Endothelial cell of umbilical vein (primary cell): ENCODE data around the gene SMCO2. TPM values are rescaled to one million over a fixed set of nuclear protein-coding genes. Genes with fewer than 3 reads are reported as not detected.

Experiments used
- BruUV-seq: library from RNA; stranded (reverse); fragments of 400-500 nt; replicated peaks from 2 replicates; lab custom pipeline; 2021; lab: Mats Ljungman, UMichigan
- CTCF ChIA-PET: fragments of 300-600, 350-600 bp; sonication (Branson Sonifier 250); formaldehyde crosslinking; loops from one replicate; lab custom pipeline; 2021; ENCODE audit warnings: antibody characterized with exemption, inconsistent platforms; lab: Charles Lee
- POLR2A ChIA-PET: fragments of 300-600, 350-600 bp; sonication (Branson Sonifier 250); formaldehyde crosslinking; loops from one replicate; lab custom pipeline; 2021; ENCODE audit warnings: antibody characterized with exemption, inconsistent platforms; lab: Charles Lee
- DNase-seq: peaks from one replicate; pipeline ENCODE4 v3.0.0-alpha.2; 2011; ENCODE audit warnings: low read depth, low spot score
- FAIRE-seq: peaks from 2 replicates; lab custom pipeline; 2011; peaks lifted over from hg19 to GRCh38; lab: Jason Lieb, UNC
- H2AFZ ChIP-seq: 2 replicates; pipeline ENCODE4 v1.6.0; 2012; ENCODE audit warnings: low read depth, low read length, control low read depth, inconsistent platforms
- H3K27ac ChIP-seq: 2 replicates; pipeline ENCODE4 v1.5.1; 2011; ENCODE audit warnings: low read depth, mild to moderate bottlenecking, control low read depth, low read length, moderate library complexity; ENCODE audit not compliant: insufficient read depth
- H3K27me3 ChIP-seq, 2 experiments: 2 replicates each; pipeline versions ENCODE4 v1.6.0 to v1.6.1; 2011; ENCODE audit warnings: low read length in 2 of 2, mixed read lengths in 1 of 2; ENCODE audit not compliant: control insufficient read depth in 2 of 2, insufficient read depth in 2 of 2
- H3K36me3 ChIP-seq, 2 experiments: 2 replicates in 1 of 2; 3 replicates in 1 of 2; pipeline ENCODE4 v1.5.1; 2011; ENCODE audit warnings: low read length in 2 of 2, mild to moderate bottlenecking in 1 of 2, moderate library complexity in 1 of 2; ENCODE audit not compliant: control insufficient read depth in 2 of 2, insufficient read depth in 2 of 2; ENCODE audit errors: extremely low read depth in 1 of 2
- H3K4me1 ChIP-seq: 3 replicates; pipeline ENCODE4 v1.5.1; 2011; ENCODE audit warnings: mild to moderate bottlenecking, low read length; ENCODE audit not compliant: control insufficient read depth, insufficient read depth; ENCODE audit errors: extremely low read depth
- H3K4me2 ChIP-seq: 2 replicates; pipeline ENCODE4 v1.6.1; 2011; ENCODE audit warnings: low read length, control low read depth, mixed read lengths; ENCODE audit not compliant: insufficient read depth
- H3K4me3 ChIP-seq, 3 experiments: fragments of 200-600 bp in 1 of 3; sonication (generic), shearing (Covaris generic) in 1 of 3; replicated peaks in 1 of 3; 2 replicates each; pipeline ENCODE4 v1.5.1; 2011 to 2016; ENCODE audit warnings: control low read depth in 3 of 3, low read length in 3 of 3, mild to moderate bottlenecking in 2 of 3, inconsistent platforms in 1 of 3, low read depth in 1 of 3, moderate library complexity in 1 of 3; ENCODE audit not compliant: insufficient read depth in 1 of 3
- H3K79me2 ChIP-seq: 2 replicates; pipeline ENCODE4 v1.6.0; 2012; ENCODE audit warnings: low read length, inconsistent platforms; ENCODE audit not compliant: control insufficient read depth, insufficient read depth
- H3K9ac ChIP-seq: replicated peaks from 2 replicates; pipeline ENCODE3; 2011; ENCODE audit warnings: low read length, control low read depth; ENCODE audit not compliant: insufficient read depth; ENCODE audit errors: extremely low read depth
- H3K9me1 ChIP-seq: replicated peaks from 3 replicates; pipeline ENCODE4 v1.6.0; 2011; ENCODE audit warnings: mild to moderate bottlenecking, low read length; ENCODE audit not compliant: control insufficient read depth, insufficient read depth; ENCODE audit errors: extremely low read depth
- H3K9me3 ChIP-seq: replicated peaks from 2 replicates; pipeline ENCODE4 v1.5.1; 2012; ENCODE audit warnings: low read length, inconsistent platforms; ENCODE audit not compliant: control insufficient read depth, insufficient read depth
- H4K20me1 ChIP-seq: replicated peaks from 2 replicates; pipeline ENCODE3; 2011; ENCODE audit warnings: mild to moderate bottlenecking, low read length; ENCODE audit not compliant: control insufficient read depth, insufficient read depth; ENCODE audit errors: extremely low read depth
- EZH2 ChIP-seq: IDR thresholded peaks from 2 replicates; pipeline ENCODE4 v1.6.1; 2012; ENCODE audit warnings: borderline replicate concordance, low read depth, mild to moderate bottlenecking, moderate library complexity, low read length, inconsistent platforms; ENCODE audit not compliant: severe bottlenecking
- FOS ChIP-seq: IDR thresholded peaks from 2 replicates; pipeline ENCODE4 v1.6.1; 2011; ENCODE audit warnings: mild to moderate bottlenecking, low read length, moderate library complexity, borderline replicate concordance; ENCODE audit not compliant: insufficient read depth
- GATA2 ChIP-seq: IDR thresholded peaks from 2 replicates; pipeline ENCODE4 v1.7.0; 2011; ENCODE audit warnings: low read depth, mild to moderate bottlenecking, moderate library complexity, mixed read lengths, low read length; ENCODE audit not compliant: insufficient read length, insufficient read depth
- POLR2AphosphoS5 ChIP-seq: IDR thresholded peaks from 2 replicates; pipeline ENCODE4 v1.6.1; 2012; ENCODE audit warnings: low read depth, mild to moderate bottlenecking, control low read depth, low read length, moderate library complexity; ENCODE audit not compliant: insufficient read depth
- dilution Hi-C: fragments of 300-500 bp; cut with MboI; formaldehyde crosslinking; loops from one replicate; pipeline ENCODE4 v1.15.0; 2019; ENCODE audit warnings: low sequenced_read_pairs; ENCODE audit not compliant: extremely low pct_ligation_motif_present
- intact Hi-C: fragments of 100-400 bp; cut with micrococcal nuclease; formaldehyde crosslinking; loops from one replicate; pipeline ENCODE4 v1.10.0; 2022
- polyA plus RNA-seq, 4 experiments: library from polyadenylated mRNA; depleted of rRNA in 3 of 4; stranded (reverse) in 3 of 4; unstranded in 1 of 4; fragments of >200 nt; gene quantifications; 2 replicates each; pipeline versions ENCODE4 v1.2.1 to v1.2.3, GENCODE V29; 2011 to 2012; ENCODE audit warnings: missing spikeins in 1 of 4
- total RNA-seq: library from RNA; stranded (reverse); gene quantifications from 2 replicates; pipeline ENCODE4 v1.2.3, GENCODE V29; 2021
- TF ChIP-seq, protein P1 (sequence below), 2 donors: IDR thresholded peaks; 1 replicate in 1 of 2; 2 replicates in 1 of 2; pipeline ENCODE4 v1.5.1; 2011; ENCODE audit warnings: low read length in 2 of 2, mild to moderate bottlenecking in 2 of 2, moderate library complexity in 2 of 2, control low read depth in 1 of 2, inconsistent platforms in 1 of 2, low read depth in 1 of 2; ENCODE audit not compliant: insufficient read depth in 1 of 2; ENCODE audit errors: extremely low read depth in 1 of 2
- TF ChIP-seq, protein P2 (sequence below): IDR thresholded peaks from 2 replicates; pipeline ENCODE4 v1.6.1; 2011; ENCODE audit not compliant: insufficient read depth, insufficient read length

The SMCO2 gene
- total and polyA plus RNA-seq, 2 donors (not counting 3 experiments of a cell fraction or from before 2014, with no cell fraction given): 0.33 to 0.49 TPM

DNA sequence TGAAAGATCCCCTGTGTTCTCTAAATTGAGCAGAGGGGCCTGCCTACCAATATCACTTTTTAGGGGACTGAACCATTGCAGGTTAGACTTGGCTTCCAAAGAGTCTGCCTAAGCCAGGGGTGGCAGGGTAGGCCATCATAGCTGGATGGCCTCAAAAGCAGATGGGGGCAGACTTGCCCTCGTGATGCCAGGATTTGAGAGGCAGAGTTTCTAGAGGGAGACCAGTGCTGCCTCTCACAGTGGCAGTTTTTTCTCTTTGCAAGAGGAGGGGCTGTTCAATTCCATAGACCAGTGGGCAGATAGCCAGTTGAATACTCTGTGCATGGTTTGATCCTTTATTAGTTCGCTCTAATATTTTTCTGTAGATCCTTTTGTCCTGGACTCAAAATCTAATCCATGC lies 23.8 kb upstream of the SMCO2 start:
- Histone ChIP-seq H3K4me1 (no peaks in the 10 kb centered on the region), H3K4me2 (no peak overlapping the region), H3K79me2 (no peaks in the 10 kb centered on the region), H3K4me3 (no peak overlapping the region), H3K27me3 (no peaks in the 10 kb centered on the region), H3K9me1 (no peaks in the 10 kb centered on the region), H3K9me3 (no peaks in the 10 kb centered on the region), H3K9ac (no peak overlapping the region), H4K20me1 (no peaks in the 10 kb centered on the region), H3K27ac (no peak overlapping the region), H2AFZ (no peak overlapping the region), H3K36me3 (no peaks in the 10 kb centered on the region)
- intact Hi-C loops (loop anchor here (5.0 kb wide), 1 partner anchor 280 kb away; no protein-coding TSS in a partner anchor), dilution Hi-C loops (no loop called here)
- TF ChIP-seq FOS: no peak
- TF ChIP-seq, protein P1, sequence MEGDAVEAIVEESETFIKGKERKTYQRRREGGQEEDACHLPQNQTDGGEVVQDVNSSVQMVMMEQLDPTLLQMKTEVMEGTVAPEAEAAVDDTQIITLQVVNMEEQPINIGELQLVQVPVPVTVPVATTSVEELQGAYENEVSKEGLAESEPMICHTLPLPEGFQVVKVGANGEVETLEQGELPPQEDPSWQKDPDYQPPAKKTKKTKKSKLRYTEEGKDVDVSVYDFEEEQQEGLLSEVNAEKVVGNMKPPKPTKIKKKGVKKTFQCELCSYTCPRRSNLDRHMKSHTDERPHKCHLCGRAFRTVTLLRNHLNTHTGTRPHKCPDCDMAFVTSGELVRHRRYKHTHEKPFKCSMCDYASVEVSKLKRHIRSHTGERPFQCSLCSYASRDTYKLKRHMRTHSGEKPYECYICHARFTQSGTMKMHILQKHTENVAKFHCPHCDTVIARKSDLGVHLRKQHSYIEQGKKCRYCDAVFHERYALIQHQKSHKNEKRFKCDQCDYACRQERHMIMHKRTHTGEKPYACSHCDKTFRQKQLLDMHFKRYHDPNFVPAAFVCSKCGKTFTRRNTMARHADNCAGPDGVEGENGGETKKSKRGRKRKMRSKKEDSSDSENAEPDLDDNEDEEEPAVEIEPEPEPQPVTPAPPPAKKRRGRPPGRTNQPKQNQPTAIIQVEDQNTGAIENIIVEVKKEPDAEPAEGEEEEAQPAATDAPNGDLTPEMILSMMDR (IDR thresholded peaks at IDR 0.05; ENCODE audit: extremely low read depth in 1 of 2, insufficient read depth in 1 of 2, low read depth in 1 of 2, low read length in 2 of 2): no peak
- TF ChIP-seq EZH2: no peak
- TF ChIP-seq GATA2: no peak
- TF ChIP-seq, protein P2, sequence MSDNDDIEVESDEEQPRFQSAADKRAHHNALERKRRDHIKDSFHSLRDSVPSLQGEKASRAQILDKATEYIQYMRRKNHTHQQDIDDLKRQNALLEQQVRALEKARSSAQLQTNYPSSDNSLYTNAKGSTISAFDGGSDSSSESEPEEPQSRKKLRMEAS: no peak
- TF ChIP-seq POLR2AphosphoS5: no peak
- FAIRE-seq (no peak), DNase-seq (no peak)
- POLR2A ChIA-PET: no interaction called here
- CTCF ChIA-PET: interaction anchor here (1.1 kb wide), 1 partner anchor 230 kb away, joined by 3 read pairs; no protein-coding TSS in a partner anchor
- no TSS peak for BruUV-seq
